Stimulated activated CD4-positive, alpha-beta T cell treated with anti-CD3 and anti-CD28 coated beads, Interleukin-15, amount 100 ng/mL, for 48 hours (primary cell): ENCODE measurements around the gene CYP2C19.
"Not testable (repeated sequence)": the region's sequence is repeated elsewhere in the genome, so short reads cannot be mapped to it uniquely, and the experiment has no call there.

ENCODE experiments used
- DNase-seq, 2 donors: peaks; one replicate each; pipeline ENCODE4 v3.0.0-alpha.2; 2020; ENCODE audit warnings: low read depth in 2 of 2

Gene CYP2C19

GRCh38 chr10:94762393-94762792 is at the start of gene CYP2C19:
Gene CYP2C19 (plus strand): TSS chr10:94762681. CDS start chr10:94762706, 25 bp downstream.
- DNase-seq, result no peak

- no peak for DNase-seq
Measured at GRCh38 chr10:94725871-94726270, 36.6 kb upstream of the CYP2C19 start.

GRCh38 chr10:94735197-94735596 is 27.3 kb upstream of the CYP2C19 start:
- no peak for DNase-seq

DNA sequence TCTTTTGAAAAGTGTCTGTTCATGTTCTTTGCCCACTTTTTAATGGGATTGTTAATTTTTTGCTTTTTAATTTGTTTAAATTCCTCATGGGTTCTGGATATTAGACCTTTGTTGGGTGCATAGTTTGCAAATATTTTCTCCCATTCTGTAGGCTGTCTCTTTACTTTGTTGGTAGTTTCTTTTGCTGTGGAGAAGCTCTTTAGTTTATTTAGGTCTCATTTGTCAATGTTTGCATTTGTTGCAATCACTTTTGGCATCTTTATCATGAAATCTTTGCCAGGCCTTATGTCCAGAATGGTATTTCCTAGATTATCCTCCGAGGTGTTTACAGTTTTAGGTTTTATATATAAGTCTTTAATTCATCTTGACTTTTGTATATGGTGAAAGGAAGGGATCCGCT is 23.9 kb upstream of the CYP2C19 start:
- no peak for DNase-seq

- no peak for DNase-seq
Measured at GRCh38 chr10:94747137-94747536, 15.3 kb upstream of the CYP2C19 start.

DNA sequence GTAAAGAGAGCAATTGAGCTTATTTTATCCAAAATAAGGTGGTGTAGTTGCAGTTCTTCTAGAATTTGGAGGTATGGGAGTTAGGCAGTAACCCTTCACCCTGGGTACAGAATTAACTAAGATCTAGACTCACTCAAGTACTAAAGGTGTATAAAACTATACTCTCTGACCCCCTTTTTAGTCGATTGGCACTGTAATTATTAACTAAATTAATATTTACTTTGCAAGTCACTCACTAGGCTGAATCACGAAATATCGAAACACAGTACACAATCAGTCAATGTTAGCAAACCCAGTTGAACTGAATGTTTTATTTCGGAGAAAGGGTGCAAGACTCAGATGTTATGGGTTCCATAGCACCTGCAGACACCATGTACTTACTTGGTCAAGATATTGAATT is 14.6 kb upstream of the CYP2C19 start:
- DNase-seq, result no peak

DNA sequence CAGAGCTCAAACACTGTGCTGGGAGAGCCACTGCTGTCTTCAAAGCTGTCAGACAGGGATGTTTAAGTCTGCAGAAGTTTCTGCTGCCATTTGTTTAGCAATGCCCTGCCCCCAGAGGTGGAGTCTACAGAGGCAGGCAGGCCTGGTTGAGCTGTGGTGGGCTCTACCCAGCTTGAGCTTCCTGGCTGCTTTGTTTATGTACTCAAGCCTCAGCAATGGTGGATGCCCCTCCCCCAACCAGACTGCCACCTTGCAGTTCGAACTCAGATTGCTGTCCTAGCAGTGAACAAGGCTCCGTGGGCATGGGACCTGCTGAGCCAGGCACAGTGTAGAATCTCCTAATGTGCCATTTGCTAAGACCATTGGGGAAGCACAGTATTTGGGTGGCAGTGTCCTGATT is 4.6 kb upstream of the CYP2C19 start:
- no peak for DNase-seq

DNA sequence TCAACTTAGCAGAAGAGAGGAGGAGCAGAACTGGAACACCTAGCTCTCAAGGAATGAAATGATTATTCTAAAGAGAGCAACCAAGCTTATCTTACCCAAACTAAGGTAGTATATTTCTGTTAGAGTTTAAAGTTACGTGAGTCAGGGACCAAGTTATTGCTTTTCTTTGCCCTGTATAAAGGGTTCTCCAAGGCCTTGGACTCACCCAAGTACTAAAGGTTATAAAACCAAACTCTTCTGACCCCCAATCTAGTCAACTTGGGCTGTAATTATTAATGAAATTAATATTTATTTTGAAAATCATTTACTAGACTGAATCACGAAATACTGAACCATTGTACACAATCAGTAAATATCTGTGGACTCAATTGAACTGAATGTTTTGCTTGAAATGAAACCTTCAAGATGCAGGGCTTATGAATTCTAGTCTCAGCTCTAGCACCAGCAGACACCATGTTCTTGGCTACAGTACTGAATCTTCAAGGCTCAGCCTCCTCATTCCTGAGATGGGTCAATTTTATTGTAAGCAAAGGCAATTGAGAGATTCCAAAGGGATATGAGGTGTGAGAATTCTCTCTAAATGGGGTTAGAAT is 1.8 kb upstream of the CYP2C19 start:
- no peak for DNase-seq

DNA sequence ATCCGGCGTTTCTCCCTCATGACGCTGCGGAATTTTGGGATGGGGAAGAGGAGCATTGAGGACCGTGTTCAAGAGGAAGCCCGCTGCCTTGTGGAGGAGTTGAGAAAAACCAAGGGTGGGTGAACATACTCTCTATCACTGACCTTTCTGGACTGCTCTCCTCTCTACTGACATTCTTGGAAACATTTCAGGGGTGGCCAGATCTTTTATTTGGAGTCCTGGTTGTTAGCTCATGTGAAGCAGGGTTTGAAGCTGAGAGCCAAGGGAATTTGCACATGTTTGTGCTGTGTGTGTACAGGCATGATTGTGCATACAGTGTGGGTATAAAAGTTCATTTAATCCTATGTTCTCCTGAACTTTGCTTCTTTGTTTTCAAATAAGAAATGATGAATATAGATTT is 12.9 kb downstream of the CYP2C19 start:
- not testable (repeated sequence) for DNase-seq

DNA sequence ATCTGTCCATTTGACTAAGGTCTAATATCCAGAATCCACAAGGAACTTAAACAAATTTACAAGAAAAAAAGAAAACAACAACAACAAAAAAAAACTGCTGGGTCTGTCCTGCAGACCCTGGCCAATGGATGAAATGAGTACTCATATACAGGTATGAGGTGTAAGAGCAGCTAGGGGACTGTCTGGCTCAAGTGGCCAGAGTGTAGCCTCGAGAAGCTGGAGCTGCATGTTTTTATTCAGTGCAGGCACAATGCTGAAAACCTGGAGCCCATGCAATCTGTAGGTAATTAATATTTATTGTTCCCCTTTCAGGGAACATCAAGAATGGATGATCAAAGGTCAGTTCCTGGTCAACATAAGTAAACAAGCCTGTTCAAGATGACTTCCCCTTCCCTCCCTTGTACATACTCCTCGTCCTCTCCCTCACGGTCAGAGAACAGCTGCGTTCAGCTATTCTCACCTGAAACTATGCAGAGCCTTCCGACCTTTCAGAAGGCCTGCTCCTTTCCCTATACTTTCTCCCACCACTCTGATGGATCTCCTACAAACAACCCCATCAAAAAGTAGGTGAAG is 15.5 kb downstream of the CYP2C19 start:
- DNase-seq, result no peak

DNA sequence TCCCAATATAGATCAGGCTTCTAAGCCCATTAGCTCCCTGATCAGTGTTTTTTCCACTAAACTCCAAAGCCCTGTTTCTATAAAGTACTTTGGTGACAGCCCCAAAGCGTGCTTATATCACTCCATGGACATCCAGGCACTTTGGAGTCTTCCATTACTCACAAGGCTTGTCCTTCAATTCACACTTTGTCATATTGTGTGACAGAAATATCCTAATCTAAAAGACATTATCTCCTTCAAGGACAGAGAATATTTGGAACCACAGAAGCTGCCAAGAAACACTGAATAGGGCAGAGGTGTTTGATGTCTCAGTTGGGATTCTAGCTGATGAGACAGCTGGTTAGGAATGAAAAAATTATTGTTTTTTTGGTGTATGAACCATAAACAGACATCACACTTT is 18.4 kb downstream of the CYP2C19 start:
- DNase-seq, result no peak

DNA sequence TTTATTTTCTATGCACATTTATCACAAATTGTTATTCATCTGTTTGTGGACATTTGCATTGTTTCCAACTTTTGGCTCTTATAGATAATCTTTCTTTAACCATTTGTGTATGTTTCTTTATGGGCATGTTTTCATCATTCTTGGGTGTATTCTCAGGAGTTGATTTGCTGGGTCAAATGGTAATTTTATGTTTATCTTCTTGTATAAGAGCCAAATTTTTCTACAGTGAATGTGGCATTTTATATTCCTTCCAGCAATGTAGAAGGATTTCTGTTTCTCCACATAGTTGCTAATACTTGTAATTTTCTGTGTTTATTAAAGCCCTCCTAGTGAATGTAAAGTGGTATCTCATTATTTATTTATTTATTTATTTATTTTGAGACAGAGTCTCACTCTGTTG is 21.8 kb downstream of the CYP2C19 start:
- DNase-seq, result no peak

GRCh38 chr10:94785211-94785610 is 22.7 kb downstream of the CYP2C19 start:
- DNase-seq, result no peak

GRCh38 chr10:94800551-94800950 is 38.1 kb downstream of the CYP2C19 start:
- not testable (repeated sequence) for DNase-seq

GRCh38 chr10:94803307-94803706 is 40.8 kb downstream of the CYP2C19 start:
- no peak for DNase-seq

- DNase-seq, result not testable (repeated sequence)
Measured at GRCh38 chr10:94830025-94830424, 67.5 kb downstream of the CYP2C19 start.

- no peak for DNase-seq
Measured at GRCh38 chr10:94846204-94846603, 83.7 kb downstream of the CYP2C19 start.

- no peak for DNase-seq
Measured at GRCh38 chr10:94850766-94851165, 88.3 kb downstream of the CYP2C19 start.

- DNase-seq, result no peak
Measured at GRCh38 chr10:94851263-94851662, 88.8 kb downstream of the CYP2C19 start.

DNA sequence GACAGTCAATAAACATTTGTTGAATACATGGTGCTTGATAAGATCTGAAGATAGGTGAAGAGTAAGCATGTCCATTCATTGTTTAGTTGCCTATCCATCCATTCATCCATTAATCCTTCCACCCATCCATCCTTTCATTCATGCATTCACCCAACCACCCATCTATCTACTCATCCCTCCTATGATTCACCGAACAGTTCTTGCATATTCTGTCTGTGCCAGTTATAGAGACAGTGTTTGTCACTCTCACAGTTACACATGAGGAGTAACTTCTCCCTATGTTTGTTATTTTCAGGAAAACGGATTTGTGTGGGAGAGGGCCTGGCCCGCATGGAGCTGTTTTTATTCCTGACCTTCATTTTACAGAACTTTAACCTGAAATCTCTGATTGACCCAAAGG is 90.0 kb downstream of the CYP2C19 start:
- DNase-seq, result no peak

GRCh38 chr10:94853065-94853464 is 90.6 kb downstream of the CYP2C19 start:
- no peak for DNase-seq

DNA sequence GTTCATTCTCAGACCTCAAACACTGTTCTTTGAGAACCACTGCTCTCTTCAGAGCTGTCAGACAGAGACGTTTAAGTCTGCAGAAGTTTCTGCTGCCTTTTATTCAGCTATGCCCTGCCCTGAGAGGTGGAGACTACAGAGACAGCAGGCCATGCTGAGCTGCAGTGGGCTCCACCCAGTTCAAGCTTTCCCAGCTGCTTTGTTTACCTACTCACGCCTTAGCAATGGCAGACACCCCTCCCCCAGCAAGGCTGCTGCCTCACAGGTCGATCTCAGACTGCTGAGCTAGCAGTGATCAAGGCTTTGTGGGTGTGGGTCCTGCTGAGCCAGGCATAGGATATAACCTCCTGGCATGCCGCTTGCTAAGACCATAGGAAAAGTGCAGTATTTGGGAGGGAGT is 95.5 kb downstream of the CYP2C19 start:
- DNase-seq, result no peak

- no peak for DNase-seq
Measured at GRCh38 chr10:94859086-94859485, 96.6 kb downstream of the CYP2C19 start.

- no peak for DNase-seq
Measured at GRCh38 chr10:94878649-94879048, 116.2 kb downstream of the CYP2C19 start.
